IPS DF 4.7 (cell line): ENCODE results near the gene PLEK.
"Not testable (repeated sequence)": the region's sequence is repeated elsewhere in the genome, so short reads cannot be mapped to it uniquely, and the experiment has no call there.

Source experiments
- DNase-seq: peaks from one replicate; pipeline ENCODE4 v3.0.0-alpha.2; 2013; ENCODE audit warnings: low spot score; ENCODE audit errors: extremely low read depth

Gene PLEK

DNA sequence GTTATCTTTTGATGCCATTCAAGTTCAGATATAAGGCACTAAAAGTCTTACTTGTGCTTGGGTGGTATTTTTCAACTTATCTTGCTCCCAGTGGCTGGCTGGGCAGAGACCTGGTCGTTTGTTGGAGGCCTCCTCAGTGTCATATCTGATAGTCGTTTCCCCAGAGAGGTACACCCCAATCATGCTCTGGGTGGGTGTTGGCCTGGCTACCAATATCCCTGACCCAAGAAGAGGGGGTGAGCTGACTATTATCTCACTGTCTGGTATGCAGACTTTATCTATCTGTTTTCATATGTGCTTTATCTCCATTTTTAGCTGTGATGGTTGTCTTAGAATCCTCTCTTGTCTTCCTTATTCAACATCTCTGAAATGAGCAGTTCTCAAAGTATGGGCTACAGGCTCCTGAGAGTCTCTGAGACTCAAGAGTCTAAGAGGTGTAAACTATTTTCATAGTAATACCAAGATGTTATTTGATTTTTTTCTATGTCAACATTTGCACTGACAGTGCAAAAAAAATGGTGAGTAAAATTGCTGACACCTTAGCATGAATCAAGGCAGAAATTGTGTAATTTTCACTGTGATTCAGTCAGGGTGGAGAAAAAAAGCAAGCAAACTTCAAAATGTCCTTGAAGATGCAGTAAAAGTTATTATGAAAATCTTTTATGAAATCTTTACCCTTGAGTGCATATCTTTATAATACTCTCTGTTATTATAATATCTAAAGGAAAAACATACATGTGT lies 12.3 kb upstream of the PLEK start:
- no peak for DNase-seq

DNA sequence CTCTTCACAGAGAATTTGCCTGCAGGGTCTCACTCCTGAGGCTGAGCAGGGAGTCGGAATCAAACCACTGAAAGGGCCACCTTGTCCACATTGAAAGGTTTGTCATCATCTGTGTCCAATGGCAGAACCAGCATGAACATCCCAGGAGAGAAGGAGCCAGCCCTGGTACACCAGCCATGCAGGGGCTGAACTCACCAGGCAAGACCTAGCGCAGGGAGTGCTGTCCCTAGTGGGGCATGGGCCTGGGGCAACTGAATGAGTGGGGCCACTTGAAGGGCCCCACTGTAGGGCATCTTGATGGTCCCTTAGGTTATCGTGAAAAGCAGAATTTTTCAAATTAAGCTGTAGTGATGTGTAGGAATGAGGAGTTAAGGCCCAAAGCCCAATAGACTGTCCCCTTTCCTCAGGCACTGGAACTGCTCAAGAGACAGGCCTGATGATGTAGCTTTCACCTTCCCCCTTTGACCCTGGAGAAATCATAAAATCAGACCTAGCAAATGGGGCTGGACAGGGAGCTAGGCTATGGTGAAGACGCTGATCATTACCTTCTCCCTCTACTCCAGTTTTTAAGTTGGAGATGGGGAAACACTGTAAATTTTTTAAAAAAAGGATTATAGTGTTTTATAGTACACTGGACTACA lies 8.4 kb upstream of the PLEK start:
- DNase-seq = no peak

GRCh38 chr2:68357605-68358337 lies 7.3 kb upstream of the PLEK start:
- DNase-seq = peak; percentile 30

DNA sequence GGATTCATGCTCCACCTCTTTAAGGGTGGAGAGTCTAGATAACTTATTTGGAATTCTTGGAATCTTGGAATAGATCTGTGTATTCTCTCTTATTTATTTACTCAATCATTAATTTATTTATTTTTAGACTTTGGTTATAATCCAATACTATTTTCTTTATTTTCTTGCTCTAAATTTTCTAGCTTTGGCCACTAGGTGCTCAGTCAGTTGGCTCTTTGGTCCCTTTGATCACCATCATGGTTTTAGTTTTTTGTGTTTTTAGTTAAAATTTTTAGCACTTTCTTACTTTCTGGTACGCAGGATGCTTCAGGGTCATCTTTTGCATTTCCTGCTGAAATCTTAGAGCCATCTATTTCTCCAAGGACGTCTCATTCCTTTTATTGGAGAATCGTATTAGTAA lies 5.2 kb upstream of the PLEK start:
- no peak for DNase-seq

DNA sequence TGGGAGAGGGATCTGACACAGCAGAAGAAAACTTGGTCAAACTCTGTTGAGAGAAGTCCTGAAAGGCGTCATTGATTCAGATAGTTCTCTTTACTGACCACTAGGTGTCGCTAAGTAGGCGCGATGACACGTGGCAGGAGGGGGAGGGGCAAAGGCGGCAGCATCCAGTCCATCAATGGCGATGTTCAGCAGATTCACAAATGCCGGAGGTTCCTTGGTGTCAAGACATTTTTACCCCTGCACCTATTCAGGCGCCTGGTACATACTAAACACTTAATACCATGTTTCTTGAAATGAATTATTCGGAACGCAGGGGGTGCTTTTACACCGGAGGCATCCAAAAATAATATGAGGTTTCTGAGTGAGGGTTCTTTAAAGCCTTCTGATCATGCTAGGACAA lies 3.0 kb upstream of the PLEK start:
- DNase-seq = peak; percentile 30

GRCh38 chr2:68362749-68363148 lies 2.3 kb upstream of the PLEK start:
- DNase-seq = no peak

DNA sequence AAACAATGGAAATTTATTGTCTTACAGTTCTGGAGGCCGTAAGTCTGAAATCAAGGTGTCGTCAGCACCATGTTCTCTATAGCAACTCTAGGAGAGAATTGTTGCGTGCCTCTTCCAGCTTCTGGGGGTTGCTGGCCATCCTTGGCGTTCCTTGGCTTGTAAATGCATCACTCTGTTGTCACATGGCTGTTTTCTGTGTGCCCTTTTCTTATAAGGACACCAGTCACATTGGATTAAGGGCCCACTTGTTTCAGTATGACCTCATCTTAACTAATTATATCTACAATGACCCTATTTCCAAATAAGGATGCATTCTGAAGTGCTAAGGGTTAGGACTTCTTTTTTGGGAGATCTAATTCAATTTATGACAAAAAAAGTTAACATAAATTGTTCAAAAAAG lies 1.4 kb upstream of the PLEK start:
- DNase-seq = no peak

- no peak for DNase-seq
These were observed 1.0 kb downstream of the PLEK start for GRCh38 chr2:68366083-68366560.

- DNase-seq = no peak
These were observed 3.0 kb downstream of the PLEK start for GRCh38 chr2:68367953-68368653.

DNA sequence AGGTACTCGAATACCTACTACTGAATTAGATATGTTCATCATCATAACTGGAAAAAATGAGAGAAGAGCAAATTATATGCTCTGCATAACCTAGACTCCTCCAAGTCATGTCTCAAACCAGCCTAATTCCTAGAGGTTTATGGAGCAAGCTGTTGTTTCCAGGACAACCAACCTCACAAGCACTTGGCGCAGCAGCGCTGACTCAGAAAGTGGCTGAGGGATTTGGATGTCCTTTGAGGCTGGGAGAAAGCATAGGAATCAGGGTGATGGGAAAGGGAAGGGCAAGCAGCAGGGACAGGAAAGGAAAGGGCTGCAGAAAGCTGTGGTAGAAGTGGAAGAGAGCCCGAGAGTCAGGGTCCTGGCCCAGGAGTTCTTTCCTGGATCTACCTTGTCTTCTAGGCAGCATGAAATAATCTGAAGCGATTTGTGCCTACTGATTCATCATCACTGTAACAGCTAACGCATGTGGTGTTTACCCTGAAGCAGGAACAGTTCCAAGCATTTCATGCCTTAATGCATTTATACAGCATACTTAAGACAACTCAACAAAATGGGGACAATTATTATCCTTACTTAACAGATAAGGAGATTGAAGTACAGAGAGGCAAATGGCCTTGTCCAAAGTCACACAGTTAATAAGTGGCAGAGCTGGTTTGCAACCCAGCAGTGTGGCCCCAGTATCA lies 3.7 kb downstream of the PLEK start:
- no peak for DNase-seq

GRCh38 chr2:68369337-68369734 lies 4.3 kb downstream of the PLEK start:
- DNase-seq = no peak

- no peak for DNase-seq
These were observed 6.1 kb downstream of the PLEK start for GRCh38 chr2:68371138-68371537.

DNA sequence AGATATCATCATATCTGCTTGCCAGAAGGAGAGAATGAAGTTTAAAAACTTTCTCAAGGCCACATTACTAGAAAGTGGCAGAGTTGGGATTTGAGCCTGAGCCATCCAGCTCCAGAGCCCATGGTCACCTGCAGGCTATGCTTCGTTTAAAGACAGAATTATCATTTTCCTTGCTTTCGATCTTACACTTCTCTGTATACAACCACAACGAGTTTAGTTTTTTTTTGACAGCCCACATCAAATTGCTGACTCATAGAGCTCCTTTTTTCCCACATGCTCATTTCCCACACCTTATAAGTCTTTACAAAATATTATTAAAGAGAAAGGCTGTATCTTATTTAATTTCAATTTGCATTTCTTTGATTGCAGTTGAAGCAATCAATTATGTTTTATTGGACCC lies 6.5 kb downstream of the PLEK start:
- DNase-seq = no peak

- no peak for DNase-seq
These were observed 7.4 kb downstream of the PLEK start for GRCh38 chr2:68372485-68372884.

DNA sequence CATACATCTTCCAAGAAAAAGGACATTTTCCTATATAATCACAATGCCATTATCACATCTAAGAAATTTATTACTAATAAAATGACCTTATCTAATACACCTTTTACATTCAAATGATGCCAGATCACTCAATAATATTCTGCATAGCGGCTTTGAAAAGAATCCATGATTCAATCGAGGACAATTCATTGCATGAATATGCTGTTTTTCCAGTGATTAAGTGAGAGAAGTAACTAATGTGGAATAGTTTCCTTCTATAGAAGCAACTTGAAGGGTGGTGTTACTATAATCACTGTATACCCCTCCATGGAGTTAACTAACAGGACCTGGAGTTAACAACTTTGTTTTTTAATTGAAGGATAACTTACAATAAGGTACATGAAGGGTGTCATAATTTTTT lies 9.1 kb downstream of the PLEK start:
- no peak for DNase-seq

DNA sequence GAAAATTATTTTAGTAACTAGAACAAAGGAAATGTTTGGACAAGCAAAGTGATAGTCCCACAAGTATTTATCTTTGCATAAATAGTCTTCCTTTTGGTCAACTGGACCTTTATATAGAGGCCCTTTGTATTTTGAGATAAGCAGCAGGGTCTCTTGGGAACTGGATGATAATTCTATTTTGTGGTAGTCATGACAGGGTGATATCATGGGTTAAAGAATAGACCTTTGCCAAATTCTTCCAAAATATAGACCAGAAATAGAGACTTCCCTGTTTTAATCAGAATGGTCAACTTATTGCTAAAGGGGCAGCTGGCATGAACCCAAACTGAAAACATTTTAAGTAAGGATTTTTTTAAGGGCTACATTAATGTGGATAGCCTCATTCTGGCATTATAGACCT lies 10.5 kb downstream of the PLEK start:
- DNase-seq = no peak

DNA sequence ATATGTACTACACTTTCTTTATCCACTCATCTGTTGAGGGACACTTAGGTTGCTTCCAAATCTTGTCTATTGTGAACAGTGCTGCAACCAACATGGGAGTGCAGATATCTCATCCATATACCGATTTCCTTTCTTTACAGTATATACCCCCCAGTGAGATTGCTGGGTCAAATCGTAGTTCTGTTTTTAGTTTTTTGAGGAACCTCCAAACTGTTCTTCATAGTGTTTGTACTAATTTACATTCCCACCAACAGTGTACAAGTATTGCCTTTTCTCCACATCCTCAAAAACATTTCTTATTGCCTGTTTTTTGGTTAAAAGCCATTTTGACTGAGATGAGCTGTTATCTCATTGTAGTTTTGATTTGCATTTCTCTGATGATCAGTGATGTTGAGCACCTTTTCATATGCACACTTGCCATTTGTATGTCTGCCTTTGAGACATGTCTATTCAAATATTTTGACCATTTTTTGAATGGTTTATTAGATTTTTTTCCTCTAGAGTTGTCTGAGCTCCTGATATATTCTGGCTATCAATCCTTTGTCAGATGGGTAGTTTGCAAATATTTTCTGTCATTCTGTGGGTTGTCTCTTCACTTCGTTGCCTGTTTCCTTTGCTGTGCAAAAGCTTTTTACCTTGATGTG lies 12.2 kb downstream of the PLEK start:
- no peak for DNase-seq

DNA sequence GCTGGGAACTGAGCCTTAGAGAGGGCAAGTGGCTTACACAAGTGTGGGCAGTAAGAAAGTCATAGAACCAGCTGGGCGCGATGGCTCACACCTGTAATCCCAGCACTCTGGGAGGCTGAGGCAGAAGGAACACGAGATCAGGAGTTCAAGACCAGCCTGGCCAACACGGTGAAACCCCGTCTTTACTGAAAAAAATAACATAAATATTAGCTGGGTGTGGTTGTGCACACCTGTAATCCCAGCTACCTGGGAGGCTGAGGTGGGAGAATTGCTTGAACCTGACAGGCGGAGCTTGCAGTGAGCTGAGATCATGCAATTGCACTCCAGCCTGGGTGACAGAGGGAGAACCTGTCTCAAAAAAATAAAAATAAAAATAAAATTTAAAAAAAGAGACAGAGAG lies 13.7 kb downstream of the PLEK start:
- not testable (repeated sequence) for DNase-seq

- DNase-seq = no peak
These were observed 14.2 kb downstream of the PLEK start for GRCh38 chr2:68379184-68379708.

DNA sequence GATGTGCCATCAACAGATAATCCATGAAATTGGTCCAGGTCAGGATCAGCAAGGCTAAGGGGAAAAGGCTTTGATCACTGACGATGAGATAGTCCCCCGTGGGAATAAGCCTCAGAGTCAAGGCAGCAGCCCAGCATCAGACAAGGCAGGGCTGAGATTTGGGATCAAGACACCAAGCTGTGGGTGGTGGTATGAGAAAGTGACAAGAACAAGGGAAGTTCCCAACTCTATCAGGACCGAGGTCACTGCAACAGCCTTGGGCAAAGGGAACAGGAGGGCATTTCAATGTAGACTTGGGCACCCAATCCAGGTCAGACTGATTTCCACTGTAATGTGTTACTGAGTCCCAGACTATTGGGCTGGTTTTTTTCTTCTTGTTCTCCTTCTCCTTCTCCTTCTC lies 18.7 kb downstream of the PLEK start:
- DNase-seq = no peak
